Thyroid gland (tissue), 4 donors: ENCODE measurements around the gene ADAMTS14. TPM values are rescaled to one million over a fixed set of nuclear protein-coding genes. Genes with fewer than 3 reads are reported as not detected.

Experiments
- DNase-seq, 2 donors: peaks; one replicate each; pipeline ENCODE4 v3.0.0-alpha.2; 2019
- H3K27ac ChIP-seq, 3 donors: fragments of 200-600 bp; sonication (generic); 1 replicate in 2 of 3; 2 replicates in 1 of 3; pipeline ENCODE4 v1.5.1; 2016 to 2019; ENCODE audit warnings: mild to moderate bottlenecking in 1 of 3, moderate library complexity in 1 of 3
- H3K27me3 ChIP-seq: fragments of 200-600 bp; sonication (generic); one replicate; pipeline ENCODE4 v1.5.1; 2019
- H3K36me3 ChIP-seq, 2 donors: fragments of 200-600 bp; sonication (generic); one replicate each; pipeline ENCODE4 v1.5.1; 2016 to 2019
- H3K4me1 ChIP-seq, 2 donors: fragments of 200-600 bp; sonication (generic); one replicate each; pipeline ENCODE4 v1.5.1; 2017 to 2019
- H3K4me3 ChIP-seq, 3 donors: fragments of 200-600 bp; sonication (generic); replicated peaks in 1 of 3; 1 replicate in 2 of 3; 2 replicates in 1 of 3; pipeline ENCODE4 v1.5.1; 2016; ENCODE audit warnings: mild to moderate bottlenecking in 1 of 3
- H3K9me3 ChIP-seq: fragments of 200-600 bp; sonication (generic); one replicate; pipeline ENCODE4 v1.5.1; 2017
- POLR2A ChIP-seq, 2 donors: fragments of 450-650 bp; IDR thresholded peaks; one replicate each; pipeline ENCODE4 v1.6.1; 2017; ENCODE audit warnings: antibody characterized with exemption in 2 of 2, mild to moderate bottlenecking in 2 of 2, moderate library complexity in 1 of 2
- WGBS, 2 donors: methylation state at CpG; one replicate each; pipeline ENCODE4 v1.1.5; 2017; 5-methylcytosine and 5-hydroxymethylcytosine counted together
- intact Hi-C: fragments of 100-400 bp; cut with DNase I; formaldehyde crosslinking; loops from one replicate; pipeline ENCODE4 v1.15.1; 2023
- total RNA-seq, 4 donors: library from RNA; depleted of rRNA; stranded (reverse); fragments of >200 nt; gene quantifications; one replicate each; pipeline ENCODE4 v1.2.3, GENCODE V29; 2016
- TF ChIP-seq, protein P1 (sequence below), 6 experiments: fragments of 200-600 bp in 3 of 6; fragments of 450-650 bp in 3 of 6; sonication (generic) in 3 of 6; IDR thresholded peaks; one replicate each; pipeline ENCODE4 v1.5.1; 2016 to 2019; ENCODE audit warnings: antibody characterized with exemption in 6 of 6, mild to moderate bottlenecking in 2 of 6, inconsistent platforms in 1 of 6, moderate library complexity in 1 of 6

Gene ADAMTS14
- total RNA-seq, 4 donors from 2014 or later, result not detected

DNA sequence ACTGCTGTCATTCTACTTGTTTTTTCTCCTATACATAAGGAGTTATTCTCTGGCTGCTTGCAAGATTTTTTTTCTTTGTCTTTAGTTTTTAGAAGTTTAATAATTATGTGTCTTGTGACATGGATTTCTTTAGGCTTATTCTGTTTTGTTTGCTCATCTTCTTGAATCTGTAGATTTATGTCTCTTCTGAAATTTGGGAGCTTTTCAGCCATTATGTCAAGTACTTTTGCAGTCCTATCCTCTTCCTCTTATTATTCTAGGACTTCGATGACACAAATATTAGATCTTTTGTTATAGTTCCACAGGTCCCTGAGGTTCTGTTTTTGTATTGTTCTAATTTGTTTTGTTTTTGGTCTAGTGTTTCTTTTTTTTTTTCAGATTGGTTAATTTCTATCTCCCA lies 129.5 kb downstream of the ADAMTS14 start:
- no peak overlapping the region for H3K27ac ChIP-seq
- DNase-seq, result no peak
- H3K4me1 ChIP-seq, result peaks cover 14 to 35% of the 10 kb centered on the region in 2 donors
- no peaks in the 10 kb centered on the region for H3K36me3 ChIP-seq
- TF ChIP-seq POLR2A (IDR thresholded peaks at IDR 0.05), result no peak
- TF ChIP-seq, protein P1, sequence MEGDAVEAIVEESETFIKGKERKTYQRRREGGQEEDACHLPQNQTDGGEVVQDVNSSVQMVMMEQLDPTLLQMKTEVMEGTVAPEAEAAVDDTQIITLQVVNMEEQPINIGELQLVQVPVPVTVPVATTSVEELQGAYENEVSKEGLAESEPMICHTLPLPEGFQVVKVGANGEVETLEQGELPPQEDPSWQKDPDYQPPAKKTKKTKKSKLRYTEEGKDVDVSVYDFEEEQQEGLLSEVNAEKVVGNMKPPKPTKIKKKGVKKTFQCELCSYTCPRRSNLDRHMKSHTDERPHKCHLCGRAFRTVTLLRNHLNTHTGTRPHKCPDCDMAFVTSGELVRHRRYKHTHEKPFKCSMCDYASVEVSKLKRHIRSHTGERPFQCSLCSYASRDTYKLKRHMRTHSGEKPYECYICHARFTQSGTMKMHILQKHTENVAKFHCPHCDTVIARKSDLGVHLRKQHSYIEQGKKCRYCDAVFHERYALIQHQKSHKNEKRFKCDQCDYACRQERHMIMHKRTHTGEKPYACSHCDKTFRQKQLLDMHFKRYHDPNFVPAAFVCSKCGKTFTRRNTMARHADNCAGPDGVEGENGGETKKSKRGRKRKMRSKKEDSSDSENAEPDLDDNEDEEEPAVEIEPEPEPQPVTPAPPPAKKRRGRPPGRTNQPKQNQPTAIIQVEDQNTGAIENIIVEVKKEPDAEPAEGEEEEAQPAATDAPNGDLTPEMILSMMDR (IDR thresholded peaks at IDR 0.05), result no peak
- no peaks in the 10 kb centered on the region for H3K27me3 ChIP-seq
- 85 to 86% methylated on average over 1 of the region's 1 CpG for WGBS, 2 donors
- intact Hi-C loops, result no loop called here
- H3K4me3 ChIP-seq, result no peak overlapping the region
- H3K9me3 ChIP-seq, result no peaks in the 10 kb centered on the region

DNA sequence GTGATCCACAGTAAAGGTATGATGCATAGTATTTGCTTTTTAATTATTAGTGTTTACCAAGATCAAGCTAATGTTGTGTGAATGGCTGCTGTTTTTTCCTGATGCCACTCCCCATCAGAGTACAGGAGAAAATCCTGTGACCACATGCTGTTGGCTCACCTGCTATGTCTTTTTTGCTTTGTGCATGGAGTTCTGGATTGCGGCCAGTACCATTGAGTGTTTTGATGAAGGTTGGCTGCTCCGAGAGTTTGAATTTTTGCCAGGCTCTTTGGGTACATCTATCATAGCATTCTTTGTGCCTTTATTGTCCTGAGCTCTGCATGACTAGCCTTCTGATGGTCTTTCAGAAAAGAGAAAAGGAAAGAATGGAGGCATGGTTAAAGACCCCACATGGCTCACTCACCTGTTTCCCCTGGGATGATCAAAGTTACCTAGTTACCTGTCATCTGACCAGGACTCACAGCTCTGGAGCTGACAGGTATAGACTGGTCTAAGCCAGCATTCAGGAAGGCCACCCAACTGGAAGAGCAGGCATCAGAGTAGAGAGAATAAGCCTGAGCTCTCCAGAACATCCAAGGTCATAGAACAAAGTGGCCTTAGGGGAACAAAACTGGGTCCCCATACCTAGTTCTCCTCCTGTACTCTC lies 131.6 kb downstream of the ADAMTS14 start:
- DNase-seq, result peak; percentile 95
- Histone ChIP-seq H3K9me3 (no peaks in the 10 kb centered on the region), H3K36me3 (no peaks in the 10 kb centered on the region), H3K4me3 (no peak overlapping the region), H3K4me1 (peaks cover 17 to 32% of the 10 kb centered on the region in 2 donors), H3K27ac (peak overlapping the region; percentile 85 to 96 (median 88)), H3K27me3 (no peaks in the 10 kb centered on the region)
- TF ChIP-seq, protein P1 (IDR thresholded peaks at IDR 0.05), result no peak
- no peak for TF ChIP-seq POLR2A (IDR thresholded peaks at IDR 0.05)
- intact Hi-C loops, result no loop called here
- 27 to 43% methylated on average over 2 of the region's 2 CpGs for WGBS, 2 donors

DNA sequence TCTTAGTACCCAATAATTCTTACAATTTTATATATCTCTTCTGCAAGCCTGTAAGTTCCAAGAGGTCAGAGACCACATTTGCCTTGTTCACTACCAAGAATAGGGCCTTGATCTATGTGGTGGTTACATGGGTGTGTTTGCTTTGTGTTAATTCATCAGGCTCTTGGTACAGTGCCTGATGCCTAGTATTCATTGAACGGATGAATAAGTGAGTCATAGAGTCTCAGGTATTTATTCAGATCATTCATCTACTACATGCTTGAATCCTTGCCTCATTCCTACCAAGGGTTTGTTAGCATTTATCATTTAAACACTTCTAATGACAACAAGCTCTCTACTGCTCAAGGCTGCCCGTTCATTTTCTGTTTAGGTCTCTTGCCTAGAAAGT lies 132.1 kb downstream of the ADAMTS14 start:
- no peak for TF ChIP-seq POLR2A (IDR thresholded peaks at IDR 0.05)
- TF ChIP-seq, protein P1 (IDR thresholded peaks at IDR 0.05), result no peak
- intact Hi-C loops, result no loop called here
- no peaks in the 10 kb centered on the region for H3K27me3 ChIP-seq
- no peak overlapping the region for H3K4me3 ChIP-seq
- H3K27ac ChIP-seq, result peak overlapping the region; percentile 85 to 96 (median 88)
- no peaks in the 10 kb centered on the region for H3K36me3 ChIP-seq
- WGBS, 2 donors, result 27 to 31% methylated on average over 2 of the region's 2 CpGs
- DNase-seq, result no peak
- peaks cover 22 to 38% of the 10 kb centered on the region in 2 donors for H3K4me1 ChIP-seq
- no peaks in the 10 kb centered on the region for H3K9me3 ChIP-seq

DNA sequence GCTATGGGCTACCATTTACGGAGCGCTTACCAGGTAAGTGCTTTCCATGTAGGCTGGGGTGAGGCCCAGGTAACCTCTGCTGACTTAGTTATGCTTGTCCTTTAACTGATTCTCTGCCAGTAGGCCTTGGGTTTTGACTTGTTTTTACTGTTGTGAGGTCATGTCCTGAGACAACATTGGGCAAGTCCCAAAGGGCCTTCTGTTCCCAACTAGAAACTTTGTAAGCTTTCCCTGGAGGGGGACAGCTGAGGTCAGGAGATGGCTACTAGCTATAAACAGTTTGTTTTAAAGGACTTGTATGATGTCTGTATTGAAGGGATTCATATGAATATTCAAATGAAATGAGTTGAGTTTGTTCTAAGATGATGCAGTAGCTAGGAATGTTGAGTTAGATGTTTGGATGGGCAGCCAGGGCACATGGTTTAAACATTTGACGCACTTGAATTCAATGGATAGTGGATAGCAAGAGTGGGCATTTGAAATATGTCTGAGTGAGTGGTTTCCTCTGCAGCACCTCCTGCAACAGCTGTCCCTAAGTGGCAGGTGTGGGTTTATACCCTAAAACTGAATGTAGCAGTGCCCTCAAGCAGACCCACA lies 133.4 kb downstream of the ADAMTS14 start:
- Histone ChIP-seq H3K9me3 (no peaks in the 10 kb centered on the region), H3K4me1 (peaks cover 23 to 43% of the 10 kb centered on the region in 2 donors), H3K4me3 (no peak overlapping the region), H3K27me3 (no peaks in the 10 kb centered on the region), H3K36me3 (no peaks in the 10 kb centered on the region), H3K27ac (peak overlapping the region in 1 of 3 donors; percentile 88)
- 96 to 97% methylated on average over 3 of the region's 3 CpGs for WGBS, 2 donors
- no peak for TF ChIP-seq POLR2A (IDR thresholded peaks at IDR 0.05)
- TF ChIP-seq, protein P1 (IDR thresholded peaks at IDR 0.05), result no peak
- no peak for DNase-seq
- intact Hi-C loops, result no loop called here

DNA sequence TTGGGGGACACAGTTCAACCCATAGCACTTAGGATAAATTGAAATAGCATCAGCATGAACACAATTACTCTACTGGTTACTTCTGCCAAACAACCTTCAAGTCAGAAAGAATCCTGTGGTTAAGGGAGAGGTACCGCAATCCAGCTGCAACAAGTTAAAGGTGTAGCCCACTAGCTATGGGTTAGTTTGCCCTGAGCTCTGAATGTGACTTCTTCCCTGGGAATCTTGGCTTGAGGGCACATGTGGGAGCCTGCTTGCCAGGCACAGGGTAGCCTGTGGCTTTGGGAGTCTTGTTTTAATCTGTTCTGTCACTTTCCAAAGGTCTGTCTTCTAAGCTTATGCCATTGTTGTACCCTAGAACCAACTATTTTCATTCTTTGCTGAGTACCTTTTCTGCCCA lies 134.5 kb downstream of the ADAMTS14 start:
- no peak for DNase-seq
- Histone ChIP-seq H3K27ac (no peak overlapping the region), H3K27me3 (no peaks in the 10 kb centered on the region), H3K4me1 (peaks cover 23 to 43% of the 10 kb centered on the region in 2 donors), H3K4me3 (no peak overlapping the region), H3K9me3 (no peaks in the 10 kb centered on the region), H3K36me3 (no peaks in the 10 kb centered on the region)
- TF ChIP-seq POLR2A (IDR thresholded peaks at IDR 0.05), result no peak
- TF ChIP-seq, protein P1 (IDR thresholded peaks at IDR 0.05), result no peak
- intact Hi-C loops, result no loop called here
- 90 to 100% methylated on average over 1 of the region's 1 CpG for WGBS, 2 donors
